Myometrial cell (primary cell): Measurements from ENCODE around the gene MYCBP2. TPM values are rescaled to one million over a fixed set of nuclear protein-coding genes. Genes with fewer than 3 reads are reported as not detected.

Source experiments
- total RNA-seq: library from RNA; depleted of rRNA; stranded (reverse); fragments of >200 nt; gene quantifications from 2 replicates; pipeline ENCODE4 v1.2.3, GENCODE V29; 2015

MYCBP2 gene, protein sequence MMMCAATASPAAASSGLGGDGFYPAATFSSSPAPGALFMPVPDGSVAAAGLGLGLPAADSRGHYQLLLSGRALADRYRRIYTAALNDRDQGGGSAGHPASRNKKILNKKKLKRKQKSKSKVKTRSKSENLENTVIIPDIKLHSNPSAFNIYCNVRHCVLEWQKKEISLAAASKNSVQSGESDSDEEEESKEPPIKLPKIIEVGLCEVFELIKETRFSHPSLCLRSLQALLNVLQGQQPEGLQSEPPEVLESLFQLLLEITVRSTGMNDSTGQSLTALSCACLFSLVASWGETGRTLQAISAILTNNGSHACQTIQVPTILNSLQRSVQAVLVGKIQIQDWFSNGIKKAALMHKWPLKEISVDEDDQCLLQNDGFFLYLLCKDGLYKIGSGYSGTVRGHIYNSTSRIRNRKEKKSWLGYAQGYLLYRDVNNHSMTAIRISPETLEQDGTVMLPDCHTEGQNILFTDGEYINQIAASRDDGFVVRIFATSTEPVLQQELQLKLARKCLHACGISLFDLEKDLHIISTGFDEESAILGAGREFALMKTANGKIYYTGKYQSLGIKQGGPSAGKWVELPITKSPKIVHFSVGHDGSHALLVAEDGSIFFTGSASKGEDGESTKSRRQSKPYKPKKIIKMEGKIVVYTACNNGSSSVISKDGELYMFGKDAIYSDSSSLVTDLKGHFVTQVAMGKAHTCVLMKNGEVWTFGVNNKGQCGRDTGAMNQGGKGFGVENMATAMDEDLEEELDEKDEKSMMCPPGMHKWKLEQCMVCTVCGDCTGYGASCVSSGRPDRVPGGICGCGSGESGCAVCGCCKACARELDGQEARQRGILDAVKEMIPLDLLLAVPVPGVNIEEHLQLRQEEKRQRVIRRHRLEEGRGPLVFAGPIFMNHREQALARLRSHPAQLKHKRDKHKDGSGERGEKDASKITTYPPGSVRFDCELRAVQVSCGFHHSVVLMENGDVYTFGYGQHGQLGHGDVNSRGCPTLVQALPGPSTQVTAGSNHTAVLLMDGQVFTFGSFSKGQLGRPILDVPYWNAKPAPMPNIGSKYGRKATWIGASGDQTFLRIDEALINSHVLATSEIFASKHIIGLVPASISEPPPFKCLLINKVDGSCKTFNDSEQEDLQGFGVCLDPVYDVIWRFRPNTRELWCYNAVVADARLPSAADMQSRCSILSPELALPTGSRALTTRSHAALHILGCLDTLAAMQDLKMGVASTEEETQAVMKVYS (N-terminal part only)
- total RNA-seq: 16.7 and 34.9 TPM in 2 replicates

GRCh38 chr13:77326905-77327604 is at the start of gene MYCBP2:
MYCBP2 (minus strand) TSS chr13:77327094; CDS start chr13:77326775, 319 bp downstream.

GRCh38 chr13:77026861-77027621 is 299.9 kb downstream of the MYCBP2 start, which contains the start of gene FBXL3:
FBXL3 (minus strand) TSS chr13:77027159; CDS start chr13:77021860, 5,299 bp downstream.

Other genes with a start within 250 kb of the MYCBP2 start
- gene SCEL, start 208.6 kb upstream of the MYCBP2 start, total RNA-seq: not detected in 2 replicates